LNCAP (cell line): ENCODE measurements around the gene NFIX.

ENCODE experiments used
- CTCF ChIP-seq: fragments of 450-650 bp; IDR thresholded peaks from 2 replicates; pipeline ENCODE4 v1.5.1; 2017; ENCODE audit warnings: mild to moderate bottlenecking

NFIX gene

GRCh38 chr19:13045812-13046211 is 50.5 kb downstream of the NFIX start:
- no peak for TF ChIP-seq CTCF

- TF ChIP-seq CTCF, result no peak
Measured at GRCh38 chr19:13047374-13047773, 52.1 kb downstream of the NFIX start.

- no peak for TF ChIP-seq CTCF
Measured at GRCh38 chr19:13050274-13050673, 55.0 kb downstream of the NFIX start.

- no peak for TF ChIP-seq CTCF
Measured at GRCh38 chr19:13051557-13052165, 56.4 kb downstream of the NFIX start.

- TF ChIP-seq CTCF, result no peak
Measured at GRCh38 chr19:13052447-13053175, 57.3 kb downstream of the NFIX start.

- no peak for TF ChIP-seq CTCF
Measured at GRCh38 chr19:13053238-13053637, 58.0 kb downstream of the NFIX start.

GRCh38 chr19:13053761-13054625 is 58.7 kb downstream of the NFIX start:
- TF ChIP-seq CTCF, result no peak
